Measurements from ENCODE around the gene ARHGAP31.

ARHGAP31 gene

GRCh38 chr3:119416873-119417272, 122.7 kb downstream of the ARHGAP31 start:
- DNase-seq (ENCODE audit: extremely low spot score, insufficient read length, low read depth) (no peak), FAIRE-seq (no peak)

GRCh38 chr3:119417771-119418512, 123.8 kb downstream of the ARHGAP31 start:
- DNase-seq (ENCODE audit: extremely low spot score, insufficient read length, low read depth) = no peak
- no peak for FAIRE-seq

GRCh38 chr3:119418641-119419040, 124.5 kb downstream of the ARHGAP31 start:
- no peak for DNase-seq (ENCODE audit: extremely low spot score, insufficient read length, low read depth)
- no peak for FAIRE-seq

- no peak for FAIRE-seq
- no peak for DNase-seq (ENCODE audit: extremely low spot score, insufficient read length, low read depth)
These were observed 126.0 kb downstream of the ARHGAP31 start for GRCh38 chr3:119420196-119420595.

GRCh38 chr3:119427669-119428068, 133.5 kb downstream of the ARHGAP31 start:
- DNase-seq (ENCODE audit: extremely low spot score, insufficient read length, low read depth) (no peak), FAIRE-seq (no peak)

- FAIRE-seq = no peak
- no peak for DNase-seq (ENCODE audit: extremely low spot score, insufficient read length, low read depth)
These were observed 134.4 kb downstream of the ARHGAP31 start for GRCh38 chr3:119428538-119428937.

- no peak for FAIRE-seq
- DNase-seq (ENCODE audit: extremely low spot score, insufficient read length, low read depth) = no peak
These were observed 139.6 kb downstream of the ARHGAP31 start for GRCh38 chr3:119433613-119434325.

- DNase-seq (ENCODE audit: extremely low spot score, insufficient read length, low read depth) (no peak), FAIRE-seq (no peak)
These were observed 140.5 kb downstream of the ARHGAP31 start for GRCh38 chr3:119434703-119435102.

- FAIRE-seq (no peak), DNase-seq (ENCODE audit: extremely low spot score, insufficient read length, low read depth) (no peak)
These were observed 142.8 kb downstream of the ARHGAP31 start for GRCh38 chr3:119436977-119437376.

GRCh38 chr3:119437691-119438258, 143.6 kb downstream of the ARHGAP31 start:
- no peak for DNase-seq (ENCODE audit: extremely low spot score, insufficient read length, low read depth)
- FAIRE-seq = no peak

GRCh38 chr3:119443179-119443578, 149.0 kb downstream of the ARHGAP31 start:
- no peak for DNase-seq (ENCODE audit: extremely low spot score, insufficient read length, low read depth)
- FAIRE-seq = no peak

GRCh38 chr3:119444590-119444989, 150.4 kb downstream of the ARHGAP31 start:
- FAIRE-seq = peak; percentile 9
- DNase-seq (ENCODE audit: extremely low spot score, insufficient read length, low read depth) = no peak

- DNase-seq (ENCODE audit: extremely low spot score, insufficient read length, low read depth) (no peak), FAIRE-seq (no peak)
These were observed 159.6 kb downstream of the ARHGAP31 start for GRCh38 chr3:119453822-119454221.

GRCh38 chr3:119456469-119456868, 162.3 kb downstream of the ARHGAP31 start:
- FAIRE-seq (no peak), DNase-seq (ENCODE audit: extremely low spot score, insufficient read length, low read depth) (no peak)

GRCh38 chr3:119457246-119457645, 163.1 kb downstream of the ARHGAP31 start:
- DNase-seq (ENCODE audit: extremely low spot score, insufficient read length, low read depth) (no peak), FAIRE-seq (no peak)

- DNase-seq (ENCODE audit: extremely low spot score, insufficient read length, low read depth) (peak; percentile 98), FAIRE-seq (peak; percentile 99)
These were observed 169.3 kb downstream of the ARHGAP31 start, which contains the start of gene TMEM39A for GRCh38 chr3:119463171-119464169. TSS of gene TMEM39A (minus strand) at chr3:119463615. CDS start at chr3:119462074, 1,541 bp downstream.

GRCh38 chr3:119468041-119468440, 173.9 kb downstream of the ARHGAP31 start:
- DNase-seq (ENCODE audit: extremely low spot score, insufficient read length, low read depth) = no peak
- no peak for FAIRE-seq

- FAIRE-seq = no peak
These were observed 175.4 kb downstream of the ARHGAP31 start for GRCh38 chr3:119469418-119470189.

More at GRCh38 chr3:119469418-119470189, 175.4 kb downstream of the ARHGAP31 start:
- DNase-seq (ENCODE audit: extremely low spot score, insufficient read length, low read depth) = no peak
